Stimulated activated naive CD8-positive, alpha-beta T cell treated with anti-CD3 and anti-CD28 coated beads, Interleukin-15, amount 100 ng/mL, for 72 hours (primary cell): ENCODE results near the gene EZR.

ENCODE experiments used
- ATAC-seq: fragments of 150-1000 bp; cut with Tn5 transposase; 2 replicates; pipeline ENCODE4 v1.10.0; 2021; ENCODE audit warnings: mild to moderate bottlenecking, moderate library complexity
- DNase-seq, 2 donors: peaks; one replicate each; pipeline ENCODE4 v3.0.0; 2021 to 2022
- H3K27ac Mint-ChIP-seq, 2 donors: one replicate each; pipeline ENCODE4 v1.8.0; 2022; ENCODE audit warnings: mild to moderate bottlenecking in 2 of 2, mixed read lengths in 2 of 2, moderate library complexity in 2 of 2
- H3K27me3 Mint-ChIP-seq: one replicate; pipeline ENCODE4 v1.8.0; 2022; ENCODE audit warnings: mixed read lengths
- H3K4me1 Mint-ChIP-seq: one replicate; pipeline ENCODE4 v1.8.0; 2022; ENCODE audit warnings: mild to moderate bottlenecking, mixed read lengths
- H3K4me3 Mint-ChIP-seq, 2 donors: one replicate each; pipeline ENCODE4 v1.8.0; 2022; ENCODE audit warnings: mild to moderate bottlenecking in 2 of 2, mixed read lengths in 2 of 2, moderate library complexity in 1 of 2
- H3K9me3 Mint-ChIP-seq, 2 donors: one replicate each; pipeline ENCODE4 v1.8.0; 2022; ENCODE audit warnings: mixed read lengths in 2 of 2

EZR gene

DNA sequence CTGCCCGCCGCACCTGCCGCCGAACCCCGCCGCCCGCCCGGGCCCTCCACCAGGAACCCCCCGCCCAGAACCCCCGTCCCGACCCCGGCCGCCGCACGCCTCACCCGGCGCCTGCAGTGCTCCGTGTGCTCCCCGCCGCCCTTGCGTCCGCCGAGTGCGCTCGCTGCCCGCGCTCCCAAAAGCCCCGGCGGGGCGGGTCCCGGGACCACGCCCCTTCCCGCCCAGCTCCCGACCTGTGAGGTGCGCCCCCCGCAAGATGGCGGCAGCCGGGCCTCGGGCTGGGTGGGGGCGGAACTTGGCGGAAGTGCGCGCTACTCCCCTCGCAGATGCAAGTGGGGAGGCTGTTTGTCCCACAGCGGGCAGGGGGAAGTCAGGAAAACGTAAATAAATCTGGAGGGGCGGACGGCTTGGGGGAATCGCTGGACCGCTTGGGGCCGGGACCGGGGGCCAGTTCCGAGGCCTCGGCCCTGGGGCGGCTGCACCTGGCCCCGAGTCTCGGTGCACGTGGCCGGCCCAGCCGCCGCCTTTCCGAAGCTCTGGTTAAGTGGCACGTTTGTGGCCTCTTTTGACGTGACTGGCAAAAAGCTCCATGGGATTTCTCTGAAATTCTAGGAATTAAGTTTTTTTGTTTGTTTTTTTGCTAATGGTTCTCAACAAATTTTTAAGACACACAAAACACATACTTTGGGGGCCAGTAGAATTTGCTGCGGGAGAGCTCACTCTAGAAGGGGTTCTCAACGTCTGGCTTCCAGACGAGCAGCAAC is at the start of gene EZR:
Gene EZR, minus strand, starts transcription at position 156 of the 764 bp plus-strand sequence. CDS start 1,275 bp downstream, outside the sequence.
- ATAC-seq (peak; percentile 71), DNase-seq (peak; percentile 74 to 81)
- Mint-ChIP-seq H3K4me1 (peaks cover 60% of the 10 kb centered on the region), H3K4me3 (peak within 1 kb of the TSS; percentile 92 to 98), H3K9me3 (no peaks in the 10 kb centered on the region), H3K27me3 (no peaks in the 10 kb centered on the region), H3K27ac (peak within 1 kb of the TSS; percentile 96)

DNA sequence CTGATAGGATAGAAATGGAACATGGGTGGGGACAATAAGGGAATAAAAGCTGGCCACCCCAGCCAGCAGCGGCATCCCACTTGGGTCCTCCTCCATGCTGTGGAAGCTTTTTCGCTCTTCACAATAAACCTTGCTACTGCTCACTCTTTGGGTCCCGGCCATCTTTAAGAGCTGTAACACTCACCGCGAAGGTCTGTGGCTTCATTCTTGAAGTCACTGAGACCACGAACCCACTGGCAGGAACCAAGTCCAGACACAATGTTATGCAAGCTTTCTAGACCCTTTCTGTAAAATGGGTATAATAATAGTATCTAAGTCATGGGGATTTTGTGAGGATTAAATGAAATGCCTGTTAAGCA is 48.9 kb upstream of the EZR start:
- H3K27ac Mint-ChIP-seq = peak overlapping the region in 1 of 2 donors; percentile 14
- no peaks in the 10 kb centered on the region for H3K9me3 Mint-ChIP-seq
- DNase-seq = peak in 1 of 2 donors; percentile 26
- ATAC-seq = no peak
- peaks cover 34% of the 10 kb centered on the region for H3K4me1 Mint-ChIP-seq
- H3K4me3 Mint-ChIP-seq = peak overlapping the region in 1 of 2 donors; percentile 23
- H3K27me3 Mint-ChIP-seq = no peaks in the 10 kb centered on the region

DNA sequence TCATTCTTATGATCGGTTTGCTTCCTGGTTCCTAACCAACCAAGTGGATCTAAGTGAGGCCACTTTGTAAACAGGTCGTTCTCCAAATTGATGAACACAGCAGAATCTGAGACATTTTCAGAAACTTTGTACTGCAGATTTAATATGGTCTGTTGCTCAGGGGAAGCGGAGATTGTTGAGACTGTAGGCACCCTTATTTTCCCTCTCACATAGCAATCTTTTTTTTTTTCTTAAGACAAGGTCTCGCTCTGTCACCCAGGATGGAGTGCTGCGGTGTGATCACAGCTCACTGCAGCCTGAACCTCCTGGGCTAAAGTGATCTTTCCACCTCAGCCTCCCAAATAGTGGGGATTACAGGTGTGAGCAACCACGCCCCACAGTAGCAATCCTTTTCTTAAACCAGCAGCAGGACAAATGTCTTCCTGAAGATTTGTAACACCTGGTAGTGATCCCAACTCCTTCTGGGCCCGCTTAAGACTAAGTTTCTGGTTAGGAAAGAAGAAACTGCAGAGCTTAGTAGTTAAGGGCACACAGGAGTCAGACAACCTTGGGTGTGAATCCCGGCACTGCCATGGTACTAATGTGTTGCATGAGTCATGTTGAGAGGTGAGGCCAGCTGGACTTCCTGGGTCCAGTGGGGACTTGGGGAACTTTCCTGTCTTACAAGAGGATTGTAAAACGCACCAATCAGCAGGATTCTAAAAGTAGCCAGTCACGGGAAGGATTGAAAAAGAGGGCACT is 48.4 kb upstream of the EZR start:
- DNase-seq (no peak), ATAC-seq (no peak)
- H3K9me3 Mint-ChIP-seq = no peaks in the 10 kb centered on the region
- peaks cover 34% of the 10 kb centered on the region for H3K4me1 Mint-ChIP-seq
- peak overlapping the region in 1 of 2 donors; percentile 23 for H3K4me3 Mint-ChIP-seq
- peak overlapping the region in 1 of 2 donors; percentile 14 for H3K27ac Mint-ChIP-seq
- H3K27me3 Mint-ChIP-seq = no peaks in the 10 kb centered on the region

DNA sequence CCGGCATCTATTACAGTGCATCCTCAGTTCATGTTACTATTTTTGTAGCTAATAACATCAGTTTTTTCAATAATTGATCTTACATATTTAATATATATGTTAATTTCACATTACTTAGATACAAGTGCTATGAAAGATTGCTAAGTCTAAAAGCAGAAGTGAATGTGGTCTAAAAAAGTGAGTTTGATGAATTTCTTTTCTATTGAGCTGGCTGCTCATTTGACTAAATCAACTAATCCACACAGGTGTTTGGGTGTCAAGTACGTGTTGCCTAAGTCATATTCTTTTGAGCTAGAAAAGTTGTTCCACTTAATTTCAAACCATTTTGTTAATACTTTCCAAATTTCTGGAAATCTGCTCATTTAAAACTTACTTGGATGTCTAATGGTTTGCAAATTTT is 46.6 kb upstream of the EZR start:
- Mint-ChIP-seq H3K27me3 (no peaks in the 10 kb centered on the region), H3K4me3 (no peak overlapping the region)

DNA sequence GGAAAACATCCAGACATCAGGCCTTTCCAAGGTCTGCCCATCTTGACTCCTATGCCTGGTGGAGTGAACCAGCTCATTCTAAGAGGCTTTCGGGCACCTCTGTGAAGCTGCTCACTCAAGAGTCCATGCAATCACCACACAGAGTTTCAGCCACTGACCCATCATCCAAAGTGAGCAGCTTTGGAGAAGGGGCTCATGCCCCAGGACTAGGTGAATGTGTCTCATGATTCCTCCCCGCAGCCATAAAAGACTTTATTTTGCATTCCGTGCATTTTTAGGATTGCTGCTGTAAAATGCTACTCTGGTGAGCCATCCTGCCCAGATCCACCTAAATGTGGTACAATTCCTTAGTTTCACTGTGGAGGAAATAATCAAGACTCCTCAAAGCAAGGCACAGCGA is 44.5 kb upstream of the EZR start:
- DNase-seq (no peak), ATAC-seq (no peak)
- H3K9me3 Mint-ChIP-seq = no peaks in the 10 kb centered on the region
- peak overlapping the region in 1 of 2 donors; percentile 29 for H3K27ac Mint-ChIP-seq
- no peak overlapping the region for H3K4me3 Mint-ChIP-seq
- H3K27me3 Mint-ChIP-seq = no peaks in the 10 kb centered on the region
- H3K4me1 Mint-ChIP-seq = peaks cover 11% of the 10 kb centered on the region

More for the DNA sequence above, 46.6 kb upstream of the EZR start:
- ATAC-seq = no peak
- no peak for DNase-seq
- Mint-ChIP-seq H3K9me3 (no peaks in the 10 kb centered on the region), H3K27ac (no peak overlapping the region), H3K4me1 (peaks cover 32% of the 10 kb centered on the region)

DNA sequence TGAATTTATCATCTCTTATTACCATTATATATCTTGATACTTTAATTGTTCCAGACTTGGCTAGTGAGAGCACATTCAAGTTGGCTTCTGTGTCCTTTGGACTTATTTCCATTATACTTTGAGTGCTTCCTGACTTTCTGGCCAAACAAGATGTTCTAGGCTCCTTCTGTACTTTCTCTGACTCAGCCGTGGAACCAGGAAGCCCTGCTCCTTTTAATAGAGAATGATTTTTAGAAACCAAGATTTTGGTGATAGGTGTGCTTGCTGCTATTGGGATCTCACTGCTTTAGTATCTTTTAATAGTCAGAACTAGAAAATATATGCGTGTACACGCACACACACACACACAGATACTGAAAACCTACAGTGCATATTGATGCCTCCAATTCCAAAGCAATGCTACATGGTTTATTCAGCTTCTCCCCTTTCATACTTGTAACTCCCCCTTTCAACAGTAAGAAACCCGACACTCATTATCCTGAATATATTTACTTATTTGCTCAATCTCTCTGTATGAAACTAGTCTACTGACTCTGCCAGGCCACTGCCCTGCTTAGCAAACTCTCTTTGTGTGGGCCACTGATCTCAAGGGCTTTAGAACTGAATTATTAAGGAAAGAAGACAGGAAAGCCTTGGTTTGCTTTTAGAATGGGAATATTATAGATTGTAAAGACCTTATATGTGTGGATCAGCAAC is 42.7 kb upstream of the EZR start:
- DNase-seq = no peak
- Mint-ChIP-seq H3K4me1 (peaks cover 8% of the 10 kb centered on the region), H3K27me3 (no peaks in the 10 kb centered on the region), H3K27ac (no peak overlapping the region), H3K9me3 (no peaks in the 10 kb centered on the region), H3K4me3 (no peak overlapping the region)
- ATAC-seq = no peak

DNA sequence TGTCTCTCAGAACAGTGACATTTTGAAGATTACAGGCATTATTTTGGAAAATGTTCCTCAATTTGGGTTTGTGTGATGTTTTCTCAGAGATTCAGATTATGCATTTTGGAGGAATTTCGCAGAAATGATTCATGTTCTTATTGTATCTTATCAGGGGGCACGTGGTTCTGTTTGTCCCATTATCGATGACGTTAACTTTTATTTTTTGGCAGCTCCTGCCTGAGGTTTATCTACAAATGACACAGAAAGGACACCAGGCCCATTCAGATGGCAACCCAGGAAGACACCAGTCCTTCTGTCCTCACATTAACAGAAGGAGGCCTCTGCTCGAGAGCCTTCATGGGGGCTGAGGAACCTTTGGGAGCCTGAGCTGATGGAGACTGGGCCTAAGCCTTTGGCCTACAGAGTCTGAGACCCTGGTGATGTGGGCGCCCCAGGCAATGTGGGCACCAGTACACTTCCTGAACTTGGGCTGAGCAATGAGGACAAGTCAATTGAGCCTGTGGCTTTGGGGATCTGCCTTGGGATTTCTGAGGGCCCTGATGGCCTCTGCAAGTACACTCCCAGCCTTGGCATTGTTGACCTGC is 41.2 kb upstream of the EZR start:
- H3K27ac Mint-ChIP-seq = no peak overlapping the region
- no peak overlapping the region for H3K4me3 Mint-ChIP-seq
- peaks cover 8% of the 10 kb centered on the region for H3K4me1 Mint-ChIP-seq
- no peak for ATAC-seq
- no peaks in the 10 kb centered on the region for H3K9me3 Mint-ChIP-seq
- H3K27me3 Mint-ChIP-seq = no peaks in the 10 kb centered on the region
- no peak for DNase-seq

DNA sequence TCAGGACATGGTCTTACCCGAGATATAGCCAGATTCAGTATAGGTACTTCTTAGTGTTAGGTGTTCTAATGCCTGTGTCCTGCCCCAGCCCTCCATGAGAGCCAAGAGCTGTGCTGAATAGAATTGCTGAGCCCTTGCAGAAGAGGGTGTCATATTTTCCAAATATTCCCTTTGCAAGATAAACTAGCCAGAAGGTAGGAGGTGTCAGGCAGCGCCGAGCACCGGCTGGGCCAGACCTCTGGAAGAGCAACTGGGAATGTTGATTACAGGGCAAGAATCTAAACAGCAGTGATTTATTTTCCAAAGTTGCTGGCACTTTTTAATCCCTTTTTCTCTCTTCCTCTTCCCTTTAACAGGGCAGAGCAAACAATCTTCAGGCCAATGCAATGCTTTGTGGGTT is 37.1 kb upstream of the EZR start:
- H3K9me3 Mint-ChIP-seq = no peaks in the 10 kb centered on the region
- ATAC-seq (no peak), DNase-seq (no peak)
- no peaks in the 10 kb centered on the region for H3K27me3 Mint-ChIP-seq
- peaks cover 8% of the 10 kb centered on the region for H3K4me1 Mint-ChIP-seq
- no peak overlapping the region for H3K27ac Mint-ChIP-seq
- no peak overlapping the region for H3K4me3 Mint-ChIP-seq

DNA sequence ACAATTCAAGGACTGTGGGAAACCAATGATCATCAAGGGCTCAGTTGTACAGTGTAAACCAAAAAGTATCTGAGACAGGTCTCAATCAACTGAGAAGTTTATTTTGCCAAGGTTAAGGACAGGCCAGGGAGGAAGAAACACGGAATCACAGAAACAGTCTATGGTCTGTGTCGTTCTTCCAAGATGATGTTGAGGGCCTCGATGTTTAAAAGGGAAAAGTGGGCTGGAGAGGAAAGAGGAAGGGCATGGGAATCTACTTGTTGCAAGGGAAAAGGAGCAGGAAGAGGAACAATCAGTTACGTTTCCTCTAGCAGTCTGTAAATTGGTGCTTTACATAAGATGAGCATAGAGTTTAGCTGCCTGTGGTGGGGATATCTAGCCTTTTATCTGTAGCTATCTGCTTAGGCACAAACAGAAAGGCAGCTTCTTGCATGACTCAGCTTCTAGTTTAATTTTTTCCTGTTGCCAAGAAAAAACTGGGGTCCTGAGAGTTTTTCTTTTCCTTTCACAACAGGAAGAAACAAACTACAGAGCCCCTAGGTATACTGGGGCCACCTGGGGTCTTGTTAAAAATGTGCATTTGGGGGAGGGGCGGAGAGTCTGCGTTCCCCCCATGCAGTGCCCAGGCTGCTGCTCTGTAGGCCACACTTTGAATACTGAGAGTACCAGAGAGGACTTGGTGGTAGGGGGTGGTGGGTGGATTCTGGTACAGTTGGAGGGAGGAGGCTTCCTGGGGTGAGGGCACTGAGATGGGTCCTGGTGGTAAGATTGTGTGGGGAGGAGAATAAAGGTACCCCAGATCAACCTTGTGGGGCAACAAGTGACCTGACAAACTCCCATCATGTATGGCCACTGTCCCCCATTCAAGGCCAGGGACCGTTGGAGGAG is 35.3 kb upstream of the EZR start:
- DNase-seq = no peak
- Mint-ChIP-seq H3K4me1 (peaks cover 20% of the 10 kb centered on the region), H3K4me3 (no peak overlapping the region), H3K9me3 (no peaks in the 10 kb centered on the region), H3K27me3 (no peaks in the 10 kb centered on the region), H3K27ac (no peak overlapping the region)
- ATAC-seq = no peak

DNA sequence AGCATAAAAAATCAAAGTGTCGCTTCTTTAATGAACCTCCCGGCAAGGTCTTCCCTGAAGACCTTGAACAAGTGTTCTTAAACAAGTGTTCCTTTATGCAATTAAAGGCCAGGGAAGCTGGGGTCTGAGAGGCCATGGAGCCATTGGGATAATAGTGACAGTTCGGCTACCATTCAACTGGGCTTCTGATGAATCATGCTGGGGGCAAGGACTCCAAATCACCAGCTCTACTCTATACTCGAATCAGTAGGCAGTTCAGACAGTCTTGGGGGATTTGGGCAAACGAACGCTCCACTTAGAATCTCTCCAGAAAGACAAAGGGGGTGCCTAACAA is 34.7 kb upstream of the EZR start:
- no peaks in the 10 kb centered on the region for H3K9me3 Mint-ChIP-seq
- H3K27ac Mint-ChIP-seq = no peak overlapping the region

DNA sequence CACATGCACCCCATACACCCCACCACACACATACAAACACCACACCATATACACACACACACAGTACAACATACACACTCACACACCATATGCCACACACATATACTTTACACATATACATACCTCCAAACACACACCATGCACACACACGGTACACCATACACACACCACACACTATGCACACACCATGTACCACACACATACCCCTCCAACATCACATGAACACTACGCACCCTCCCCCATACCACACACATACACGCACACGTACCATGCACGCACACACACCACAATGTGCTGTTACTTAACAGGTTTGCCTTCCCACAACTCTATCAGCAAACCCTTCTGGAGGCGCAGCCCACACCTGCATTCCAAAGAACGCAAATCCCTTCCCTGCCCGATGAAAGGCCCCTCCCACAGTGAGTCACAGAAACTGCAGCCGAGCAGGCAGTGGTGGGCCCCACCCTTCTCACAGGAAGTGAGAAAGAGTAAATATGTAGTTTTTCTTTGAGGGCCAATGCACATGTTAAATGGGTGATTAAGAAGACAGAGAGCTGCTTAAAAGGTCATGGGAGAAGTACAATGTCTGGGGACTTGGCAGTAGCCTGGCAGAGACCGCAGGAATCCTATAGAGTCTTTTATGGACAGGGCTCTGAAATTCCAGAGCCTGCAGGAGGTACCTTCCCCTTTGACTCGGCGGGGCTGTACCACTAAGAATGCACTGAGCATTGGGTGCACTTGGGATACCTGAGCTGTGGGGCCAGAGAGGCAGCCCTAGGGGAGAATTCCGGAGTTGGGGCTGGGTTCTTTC is 34.1 kb upstream of the EZR start:
- Mint-ChIP-seq H3K4me1 (peaks cover 20% of the 10 kb centered on the region), H3K27me3 (no peaks in the 10 kb centered on the region), H3K4me3 (no peak overlapping the region), H3K9me3 (no peaks in the 10 kb centered on the region), H3K27ac (no peak overlapping the region)
- peak; percentile 65 to 80 for DNase-seq
- peak; percentile 87 for ATAC-seq

More for the DNA sequence above, 34.7 kb upstream of the EZR start:
- Mint-ChIP-seq H3K4me1 (peaks cover 20% of the 10 kb centered on the region), H3K4me3 (no peak overlapping the region), H3K27me3 (no peaks in the 10 kb centered on the region)
- ATAC-seq (no peak), DNase-seq (no peak)

DNA sequence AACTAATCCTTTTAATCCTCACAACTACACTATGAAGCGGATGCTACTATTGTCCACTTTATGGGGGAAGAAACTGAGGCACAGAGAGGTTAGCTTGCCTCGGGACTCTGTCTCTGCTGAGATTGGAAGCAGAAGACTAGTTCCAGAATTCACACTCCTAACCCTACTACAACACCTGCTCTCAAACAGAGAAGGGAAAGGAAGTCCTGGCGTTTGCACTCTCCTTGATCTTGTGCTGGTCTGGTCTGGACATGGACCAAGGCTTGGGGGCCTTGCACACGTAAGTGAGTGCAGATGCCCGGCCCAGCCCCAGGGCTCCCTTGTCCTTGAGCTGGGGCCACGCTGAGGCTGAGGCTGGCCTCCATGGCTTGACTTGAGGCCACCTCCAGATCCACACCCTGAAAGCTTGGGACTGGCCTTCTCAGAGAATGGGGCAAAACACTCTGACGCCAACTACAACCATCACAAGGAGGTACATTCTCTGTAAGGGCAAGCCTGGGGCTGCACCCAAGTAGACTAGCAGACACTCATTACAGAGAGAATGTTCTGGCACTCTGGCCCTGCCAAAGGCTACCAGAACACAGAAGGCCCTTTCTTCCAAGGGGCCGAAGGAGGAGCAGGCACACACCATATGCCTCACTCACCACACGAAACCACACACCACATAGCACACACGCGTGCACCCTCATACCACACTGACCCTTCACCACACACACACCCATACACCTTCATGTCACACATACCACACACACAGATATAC is 33.3 kb upstream of the EZR start:
- DNase-seq (no peak), ATAC-seq (peak; percentile 26)
- peak overlapping the region in 1 of 2 donors; percentile 29 for H3K27ac Mint-ChIP-seq
- H3K27me3 Mint-ChIP-seq = no peaks in the 10 kb centered on the region
- no peaks in the 10 kb centered on the region for H3K9me3 Mint-ChIP-seq
- peaks cover 19% of the 10 kb centered on the region for H3K4me1 Mint-ChIP-seq
- no peak overlapping the region for H3K4me3 Mint-ChIP-seq

DNA sequence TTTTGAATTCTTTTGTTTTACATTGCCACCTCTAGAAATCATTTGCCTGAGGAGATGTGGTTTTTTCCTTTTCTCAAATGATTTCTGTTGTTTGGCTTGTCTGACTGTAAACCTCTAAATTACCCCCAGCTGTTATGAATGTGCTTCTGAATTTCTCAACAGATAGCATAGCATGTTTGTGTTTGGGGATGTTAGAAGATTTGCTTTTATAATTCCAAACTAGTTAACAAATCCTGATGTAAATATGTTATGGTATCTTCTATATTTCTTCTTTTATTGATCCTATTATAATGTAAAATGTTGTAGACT is 31.6 kb upstream of the EZR start:
- Mint-ChIP-seq H3K27me3 (no peaks in the 10 kb centered on the region), H3K4me3 (no peak overlapping the region), H3K27ac (peak overlapping the region in 1 of 2 donors; percentile 98), H3K4me1 (peaks cover 12% of the 10 kb centered on the region), H3K9me3 (no peaks in the 10 kb centered on the region)
- no peak for ATAC-seq
- DNase-seq = no peak
